WERI-Rb-1 (cell line): ENCODE results near the gene MYRIP.

Experiments
- DNase-seq: peaks from one replicate; pipeline ENCODE4 v3.0.0-alpha.2; 2020
- H3K27ac ChIP-seq: fragments of 250-450 bp; sonication (Bioruptor Pico); 2 replicates; pipeline ENCODE4 v1.5.1; 2020; ENCODE audit warnings: mild to moderate bottlenecking, moderate library complexity
- H3K27me3 ChIP-seq: fragments of 250-450 bp; sonication (Bioruptor Pico); 2 replicates; pipeline ENCODE4 v1.5.1; 2021; ENCODE audit warnings: mild to moderate bottlenecking, low read depth, moderate library complexity; ENCODE audit not compliant: insufficient read depth, severe bottlenecking
- H3K36me3 ChIP-seq: fragments of 250-450 bp; sonication (Bioruptor Pico); 2 replicates; pipeline ENCODE4 v1.5.1; 2020; ENCODE audit warnings: mild to moderate bottlenecking, moderate library complexity
- H3K4me3 ChIP-seq: 2 replicates; pipeline ENCODE4 v1.5.1; 2011; ENCODE audit warnings: low read depth, mild to moderate bottlenecking, control low read depth, low read length
- H3K9me3 ChIP-seq: fragments of 250-450 bp; sonication (Bioruptor Pico); 2 replicates; pipeline ENCODE4 v1.5.1; 2021; ENCODE audit warnings: mild to moderate bottlenecking, moderate library complexity; ENCODE audit not compliant: severe bottlenecking
- CTCF ChIP-seq: IDR thresholded peaks from 2 replicates; pipeline ENCODE4 v1.5.1; 2011; ENCODE audit warnings: low read depth, mild to moderate bottlenecking, control low read depth, inconsistent platforms, low read length

MYRIP gene

DNA sequence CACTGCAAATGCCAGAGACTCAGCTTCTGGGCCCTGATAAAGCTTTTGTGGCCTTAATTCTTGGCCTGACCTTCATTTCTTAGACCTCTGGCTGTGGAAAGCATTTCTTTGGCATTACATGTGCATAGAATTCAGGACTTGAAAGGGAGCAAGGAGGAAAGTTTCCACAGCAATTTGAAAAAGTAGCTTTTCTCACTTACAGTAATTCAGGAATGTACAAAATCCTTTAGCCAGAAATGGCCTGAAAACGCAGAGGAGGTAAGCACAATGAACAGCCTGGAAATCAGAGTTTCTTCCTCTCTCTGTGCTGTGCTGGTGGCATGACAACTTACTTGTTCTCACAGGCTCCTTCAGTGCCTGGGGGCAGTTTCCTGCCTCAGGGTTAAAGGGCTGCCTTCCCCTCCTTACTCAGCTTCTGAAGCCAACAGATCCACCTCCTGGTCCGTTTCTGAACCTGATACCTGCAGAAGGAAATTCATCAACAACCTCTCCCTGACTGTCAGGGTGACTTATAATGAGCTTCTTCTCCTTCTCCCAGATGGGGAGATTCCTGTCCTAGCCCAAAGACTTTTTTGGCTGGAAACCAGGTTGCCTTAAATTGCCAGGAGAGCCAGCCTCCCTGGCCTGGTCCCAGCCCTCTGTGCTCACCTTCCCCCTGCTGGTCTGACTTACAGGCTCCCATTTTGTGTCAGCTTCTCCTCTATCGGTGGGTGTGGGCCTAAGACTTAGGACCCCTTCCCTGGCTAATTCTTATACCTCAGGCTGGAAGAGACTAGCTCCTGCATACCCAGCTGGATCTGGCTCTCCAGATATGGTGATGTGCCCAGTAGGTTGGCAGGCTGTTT, 102.3 kb downstream of the MYRIP start:
- TF ChIP-seq CTCF = no peak

DNA sequence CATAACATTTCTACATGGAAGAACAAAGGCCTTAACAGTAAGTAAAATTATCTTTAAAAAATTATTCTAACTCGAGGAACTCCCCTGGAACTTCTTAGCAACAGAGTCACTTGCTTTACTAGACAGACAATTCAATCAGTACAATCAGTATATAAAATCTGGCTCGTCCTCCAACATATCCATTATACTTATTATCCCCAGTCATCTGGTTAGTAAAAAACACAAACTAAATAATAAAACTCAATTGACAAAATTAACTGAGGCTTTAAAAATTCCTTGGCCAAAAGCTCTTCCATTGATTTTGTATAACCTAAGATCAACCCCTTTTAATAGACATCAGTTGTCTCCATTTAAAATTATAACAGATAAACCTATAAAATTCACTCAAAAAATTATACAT, 105.6 kb downstream of the MYRIP start:
- no peaks in the 10 kb centered on the region for H3K27me3 ChIP-seq
- DNase-seq = no peak
- H3K36me3 ChIP-seq = no peaks in the 10 kb centered on the region
- H3K9me3 ChIP-seq = no peaks in the 10 kb centered on the region
- no peak for TF ChIP-seq CTCF
- no peak overlapping the region for H3K4me3 ChIP-seq
- no peak overlapping the region for H3K27ac ChIP-seq

More for the DNA sequence above, 102.3 kb downstream of the MYRIP start:
- no peak for DNase-seq
- H3K4me3 ChIP-seq = no peak overlapping the region
- H3K27ac ChIP-seq = no peak overlapping the region
- H3K27me3 ChIP-seq = no peaks in the 10 kb centered on the region
- H3K9me3 ChIP-seq = no peaks in the 10 kb centered on the region
- no peaks in the 10 kb centered on the region for H3K36me3 ChIP-seq

DNA sequence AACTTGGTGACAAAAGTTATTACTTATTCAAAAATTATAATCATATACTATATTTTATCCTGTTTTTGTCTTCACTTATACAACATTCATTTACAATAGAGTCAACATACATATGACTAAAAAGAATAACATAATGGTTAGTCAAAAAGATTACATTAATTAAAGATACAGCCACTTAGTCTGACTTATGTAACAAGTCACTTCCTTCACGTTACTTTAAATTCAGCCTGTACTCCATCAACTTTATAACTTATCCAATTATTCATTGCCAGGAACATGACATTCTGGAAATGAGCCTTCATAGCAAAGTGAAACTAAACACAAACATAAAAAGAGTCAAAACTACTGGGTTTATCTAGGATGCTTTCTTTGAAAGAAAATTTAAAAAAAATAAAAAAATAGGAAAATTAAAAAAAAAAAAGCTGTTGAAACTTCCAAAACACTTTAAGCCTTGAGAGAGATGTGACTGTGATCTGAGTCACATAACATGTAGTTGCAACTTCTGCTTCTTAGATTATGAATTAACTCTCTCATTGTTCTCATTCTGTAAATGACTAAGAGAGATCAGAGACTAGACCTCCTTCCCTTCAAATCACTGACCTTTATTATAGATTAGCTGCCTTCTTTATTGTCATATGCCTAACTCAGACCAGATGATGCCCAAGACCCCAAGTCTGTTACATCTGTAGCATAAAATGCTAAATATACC, 107.8 kb downstream of the MYRIP start:
- TF ChIP-seq CTCF = no peak

DNA sequence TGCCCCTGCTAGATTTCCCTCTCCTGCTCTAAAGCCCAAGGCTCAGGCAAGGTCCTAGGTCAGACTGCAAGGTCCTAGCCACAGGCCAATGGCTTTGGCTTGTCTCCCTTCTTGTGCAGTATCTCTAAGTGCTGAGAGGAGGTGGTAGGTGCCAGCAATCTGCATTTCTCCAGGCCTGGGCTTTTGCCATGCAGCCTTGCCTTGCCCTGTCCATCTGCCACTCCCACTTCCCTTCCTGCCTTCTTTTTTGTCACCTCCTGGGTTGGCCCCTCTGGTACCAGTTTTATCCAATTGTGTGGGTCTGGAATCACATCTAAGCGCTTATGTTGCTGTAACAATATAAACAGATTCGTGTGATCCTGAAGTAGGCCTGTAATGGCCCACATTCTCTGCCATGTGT, 109.9 kb downstream of the MYRIP start:
- H3K36me3 ChIP-seq = no peaks in the 10 kb centered on the region
- DNase-seq = no peak
- no peaks in the 10 kb centered on the region for H3K27me3 ChIP-seq
- no peak overlapping the region for H3K27ac ChIP-seq
- no peak overlapping the region for H3K4me3 ChIP-seq
- no peak for TF ChIP-seq CTCF
- H3K9me3 ChIP-seq = no peaks in the 10 kb centered on the region

More for the DNA sequence above, 107.8 kb downstream of the MYRIP start:
- Histone ChIP-seq H3K4me3 (no peak overlapping the region), H3K27me3 (no peaks in the 10 kb centered on the region), H3K9me3 (no peaks in the 10 kb centered on the region), H3K27ac (no peak overlapping the region), H3K36me3 (no peaks in the 10 kb centered on the region)
- no peak for DNase-seq

DNA sequence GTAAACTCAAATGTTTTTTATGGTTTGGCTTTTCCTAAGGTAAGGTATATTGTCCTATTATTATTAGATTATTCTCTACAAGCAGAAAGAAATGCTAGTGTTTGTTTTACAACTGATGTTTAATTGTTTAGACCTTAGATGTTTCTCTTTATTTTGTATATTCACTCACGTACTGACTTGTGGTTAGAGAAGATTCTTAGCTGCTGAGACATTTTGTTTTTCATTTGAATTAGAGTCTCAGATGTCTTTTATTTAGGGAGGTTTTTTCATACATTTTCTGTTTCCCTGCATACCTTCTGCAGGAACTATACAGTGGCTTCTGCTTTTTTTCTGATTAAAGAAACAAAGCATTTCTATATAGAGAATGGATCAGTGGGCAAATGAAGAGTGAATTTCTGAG, 110.9 kb downstream of the MYRIP start:
- H3K27me3 ChIP-seq = no peaks in the 10 kb centered on the region
- no peaks in the 10 kb centered on the region for H3K36me3 ChIP-seq
- no peak for TF ChIP-seq CTCF
- H3K4me3 ChIP-seq = no peak overlapping the region
- H3K27ac ChIP-seq = no peak overlapping the region
- no peak for DNase-seq
- no peaks in the 10 kb centered on the region for H3K9me3 ChIP-seq
